HG02973 (cell line): ENCODE results near the gene ARHGEF39.
"Not testable (repeated sequence)": the region's sequence is repeated elsewhere in the genome, so short reads cannot be mapped to it uniquely, and the experiment has no call there.

Source experiments
- ATAC-seq: cut with Tn5 transposase; IDR thresholded peaks from one replicate; pipeline ENCODE4 v1.9.1; 2021; ENCODE audit warnings: moderate library complexity; ENCODE audit not compliant: unreplicated experiment

The ARHGEF39 gene

GRCh38 chr9:35653611-35654010 is 11.4 kb downstream of the ARHGEF39 start:
- no peak for ATAC-seq

GRCh38 chr9:35652829-35653209 is 12.2 kb downstream of the ARHGEF39 start:
- no peak for ATAC-seq

GRCh38 chr9:35651956-35652828 is 12.8 kb downstream of the ARHGEF39 start:
- ATAC-seq, result no peak

GRCh38 chr9:35650341-35651158 is 14.4 kb downstream of the ARHGEF39 start, which contains the start of gene SIT1:
SIT1 (minus strand) TSS chr9:35650931; CDS start chr9:35650853, 78 bp downstream.
- no peak for ATAC-seq

- ATAC-seq, result no peak
Measured at GRCh38 chr9:35649431-35650340, 15.3 kb downstream of the ARHGEF39 start.

GRCh38 chr9:35646533-35647265 is 18.3 kb downstream of the ARHGEF39 start:
- peak; percentile 87 for ATAC-seq

GRCh38 chr9:35646153-35646532 is 18.9 kb downstream of the ARHGEF39 start:
- no peak for ATAC-seq

- not testable (repeated sequence) for ATAC-seq
Measured at GRCh38 chr9:35645736-35646135, 19.3 kb downstream of the ARHGEF39 start.

GRCh38 chr9:35643046-35643445 is 21.9 kb downstream of the ARHGEF39 start:
- ATAC-seq, result no peak

- ATAC-seq, result not testable (repeated sequence)
Measured at GRCh38 chr9:35641478-35641877, 23.5 kb downstream of the ARHGEF39 start.

- not testable (repeated sequence) for ATAC-seq
Measured at GRCh38 chr9:35640431-35640830, 24.6 kb downstream of the ARHGEF39 start.

GRCh38 chr9:35639631-35640030 is 25.4 kb downstream of the ARHGEF39 start:
- no peak for ATAC-seq

- ATAC-seq, result not testable (repeated sequence)
Measured at GRCh38 chr9:35639225-35639624, 25.8 kb downstream of the ARHGEF39 start.

- not testable (repeated sequence) for ATAC-seq
Measured at GRCh38 chr9:35638751-35639150, 26.2 kb downstream of the ARHGEF39 start.

GRCh38 chr9:35637427-35637955 is 27.5 kb downstream of the ARHGEF39 start:
- not testable (repeated sequence) for ATAC-seq

- not testable (repeated sequence) for ATAC-seq
Measured at GRCh38 chr9:35636877-35637246, 28.1 kb downstream of the ARHGEF39 start.

GRCh38 chr9:35636135-35636876 is 28.7 kb downstream of the ARHGEF39 start:
- no peak for ATAC-seq

GRCh38 chr9:35635730-35636129 is 29.3 kb downstream of the ARHGEF39 start:
- ATAC-seq, result no peak

GRCh38 chr9:35629597-35629996 is 35.4 kb downstream of the ARHGEF39 start:
- ATAC-seq, result no peak
